H9 (cell line): Measurements from ENCODE around the gene ITGA2. TPM values are rescaled to one million over a fixed set of nuclear protein-coding genes. Genes with fewer than 3 reads are reported as not detected.

Experiments
- DNase-seq: peaks from one replicate; pipeline ENCODE4 v3.0.0-alpha.2; 2017
- H2AFZ ChIP-seq: one replicate; pipeline ENCODE4 v1.6.1; 2013; ENCODE audit warnings: mild to moderate bottlenecking, low read length, control low read depth, moderate library complexity
- H2AK5ac ChIP-seq: 2 replicates; pipeline ENCODE4 v1.6.1; 2013; ENCODE audit warnings: low read length, control low read depth, mixed read lengths; ENCODE audit not compliant: insufficient read length
- H2BK120ac ChIP-seq: one replicate; pipeline ENCODE4 v1.6.1; 2013; ENCODE audit warnings: low read depth, mild to moderate bottlenecking, low read length, control low read depth, inconsistent platforms; ENCODE audit not compliant: poor library complexity, severe bottlenecking
- H2BK12ac ChIP-seq: 2 replicates; pipeline ENCODE4 v1.6.1; 2013; ENCODE audit warnings: low read length, control low read depth, mixed read lengths, low read depth; ENCODE audit not compliant: insufficient read length
- H2BK15ac ChIP-seq: 2 replicates; pipeline ENCODE4 v1.6.1; 2013; ENCODE audit warnings: low read depth, low read length, control low read depth
- H2BK20ac ChIP-seq: one replicate; pipeline ENCODE4 v1.6.1; 2013; ENCODE audit warnings: low read depth, mild to moderate bottlenecking, low read length, control low read depth, inconsistent platforms; ENCODE audit not compliant: poor library complexity, severe bottlenecking
- H2BK5ac ChIP-seq: 2 replicates; pipeline ENCODE4 v1.6.1; 2013; ENCODE audit warnings: low read length, control low read depth, mixed read lengths; ENCODE audit not compliant: insufficient read length
- H3K14ac ChIP-seq: 2 replicates; pipeline ENCODE4 v1.6.1; 2013; ENCODE audit warnings: low read length, control low read depth; ENCODE audit not compliant: insufficient read depth
- H3K18ac ChIP-seq: 2 replicates; pipeline ENCODE4 v1.6.1; 2013; ENCODE audit warnings: low read depth, mild to moderate bottlenecking, mixed read lengths, low read length, control low read depth; ENCODE audit not compliant: insufficient read length
- H3K23ac ChIP-seq: 2 replicates; pipeline ENCODE4 v1.6.1; 2013; ENCODE audit warnings: low read length, control low read depth, mixed read lengths, low read depth; ENCODE audit not compliant: insufficient read length
- H3K23me2 ChIP-seq: 2 replicates; pipeline ENCODE4 v1.6.1; 2013; ENCODE audit warnings: low read depth, mild to moderate bottlenecking, mixed read lengths, low read length, control low read depth; ENCODE audit not compliant: insufficient read length, poor library complexity, severe bottlenecking
- H3K27ac ChIP-seq: 2 replicates; pipeline ENCODE4 v1.5.1; 2013; ENCODE audit warnings: low read length, control low read depth, mixed read lengths, low read depth; ENCODE audit not compliant: insufficient read length
- H3K27me3 ChIP-seq: 2 replicates; pipeline ENCODE4 v1.6.1; 2013; ENCODE audit warnings: low read length, control low read depth, inconsistent platforms; ENCODE audit not compliant: insufficient read depth
- H3K4ac ChIP-seq: 2 replicates; pipeline ENCODE4 v1.6.1; 2013; ENCODE audit warnings: low read depth, mild to moderate bottlenecking, control low read depth, inconsistent platforms, low read length, moderate library complexity
- H3K4me1 ChIP-seq: 2 replicates; pipeline ENCODE4 v1.6.1; 2013; ENCODE audit warnings: low read length, control low read depth, inconsistent platforms; ENCODE audit not compliant: insufficient read depth
- H3K4me2 ChIP-seq: 2 replicates; pipeline ENCODE4 v1.6.1; 2013; ENCODE audit warnings: low read length, control low read depth, mixed read lengths; ENCODE audit not compliant: insufficient read length, insufficient read depth
- H3K56ac ChIP-seq: 2 replicates; pipeline ENCODE4 v1.6.1; 2013; ENCODE audit warnings: low read depth, mild to moderate bottlenecking, mixed read lengths, low read length, control low read depth; ENCODE audit not compliant: insufficient read length
- H3K79me1 ChIP-seq: 2 replicates; pipeline ENCODE4 v1.6.1; 2013; ENCODE audit warnings: low read depth, mild to moderate bottlenecking, moderate library complexity, low read length, control low read depth, inconsistent platforms; ENCODE audit not compliant: insufficient read depth, poor library complexity, severe bottlenecking
- H3K79me2 ChIP-seq: 2 replicates; pipeline ENCODE4 v1.6.1; 2013; ENCODE audit warnings: low read length, control low read depth, inconsistent platforms; ENCODE audit not compliant: insufficient read depth
- H3K9ac ChIP-seq: 2 replicates; pipeline ENCODE4 v1.6.1; 2013; ENCODE audit warnings: low read length, control low read depth, mixed read lengths; ENCODE audit not compliant: insufficient read length; ENCODE audit errors: extremely low read depth
- H3K9me3 ChIP-seq: one replicate; pipeline ENCODE4 v1.6.1; 2013; ENCODE audit warnings: low read depth, low read length, inconsistent platforms; ENCODE audit not compliant: control insufficient read depth
- H3T11ph ChIP-seq: one replicate; pipeline ENCODE4 v1.6.1; 2013; ENCODE audit warnings: mild to moderate bottlenecking, low read length, control low read depth, inconsistent platforms
- H4K20me1 ChIP-seq: one replicate; pipeline ENCODE4 v1.6.1; 2013; ENCODE audit not compliant: control insufficient read depth, insufficient read length, insufficient read depth
- H4K5ac ChIP-seq: 2 replicates; pipeline ENCODE4 v1.6.1; 2013; ENCODE audit warnings: low read depth, mild to moderate bottlenecking, mixed read lengths, low read length, control low read depth; ENCODE audit not compliant: insufficient read length
- H4K8ac ChIP-seq: replicated peaks from 2 replicates; pipeline ENCODE4 v1.6.1; 2013; ENCODE audit warnings: low read length, control low read depth, mixed read lengths, low read depth; ENCODE audit not compliant: insufficient read length
- H4K91ac ChIP-seq: 2 replicates; pipeline ENCODE4 v1.6.1; 2013; ENCODE audit warnings: low read depth, mild to moderate bottlenecking, moderate library complexity, mixed read lengths, low read length, control low read depth; ENCODE audit not compliant: insufficient read length
- H3K27ac Mint-ChIP-seq, 3 experiments: 2 replicates in 2 of 3; 3 replicates in 1 of 3; pipeline ENCODE4 v1.8.0; 2020 to 2021; ENCODE audit warnings: mixed read lengths in 3 of 3, mild to moderate bottlenecking in 1 of 3, moderate library complexity in 1 of 3
- H3K27me3 Mint-ChIP-seq: 2 replicates; pipeline ENCODE4 v1.8.0; 2021; ENCODE audit warnings: low read depth, mild to moderate bottlenecking, moderate library complexity, mixed read lengths
- H3K36me3 Mint-ChIP-seq, 3 experiments: 2 replicates in 2 of 3; 3 replicates in 1 of 3; pipeline ENCODE4 v1.8.0; 2020 to 2021; ENCODE audit warnings: low read depth in 3 of 3, mixed read lengths in 3 of 3; ENCODE audit not compliant: insufficient read depth in 1 of 3
- H3K4me1 Mint-ChIP-seq, 2 experiments: 2 replicates each; pipeline ENCODE4 v1.8.0; 2020; ENCODE audit warnings: mixed read lengths in 2 of 2
- H3K4me3 Mint-ChIP-seq, 2 experiments: 2 replicates in 1 of 2; 3 replicates in 1 of 2; pipeline ENCODE4 v1.8.0; 2020 to 2021; ENCODE audit warnings: mild to moderate bottlenecking in 2 of 2, mixed read lengths in 2 of 2, moderate library complexity in 1 of 2
- H3K9me3 Mint-ChIP-seq, 2 experiments: 2 replicates in 1 of 2; 3 replicates in 1 of 2; pipeline ENCODE4 v1.8.0; 2020; ENCODE audit warnings: mild to moderate bottlenecking in 2 of 2, mixed read lengths in 2 of 2, moderate library complexity in 1 of 2
- WGBS: extraction: QIAGEN DNeasy Blood & Tissue Kit; methylation state at CpG from one replicate; pipeline ENCODE4 v1.1.7; 2013; ENCODE audit warnings: missing lambda C conversion rate, low lambda C conversion rate, mixed read lengths; ENCODE audit not compliant: insufficient read length; ENCODE audit errors: extremely low coverage; 5-methylcytosine and 5-hydroxymethylcytosine counted together
- total RNA-seq: library from RNA; stranded (reverse); gene quantifications from 2 replicates; pipeline ENCODE4 v1.2.1, GENCODE V29; 2021
- TF ChIP-seq, protein P1 (sequence below): fragments of 200-600 bp; sonication (generic); conservative IDR thresholded peaks from 3 replicates; pipeline ENCODE4 v1.8.0; 2021; ENCODE audit warnings: antibody characterized with exemption, mild to moderate bottlenecking

The ITGA2 gene
- total RNA-seq, 1 experiment from 2014 or later, result 3.0 TPM

DNA sequence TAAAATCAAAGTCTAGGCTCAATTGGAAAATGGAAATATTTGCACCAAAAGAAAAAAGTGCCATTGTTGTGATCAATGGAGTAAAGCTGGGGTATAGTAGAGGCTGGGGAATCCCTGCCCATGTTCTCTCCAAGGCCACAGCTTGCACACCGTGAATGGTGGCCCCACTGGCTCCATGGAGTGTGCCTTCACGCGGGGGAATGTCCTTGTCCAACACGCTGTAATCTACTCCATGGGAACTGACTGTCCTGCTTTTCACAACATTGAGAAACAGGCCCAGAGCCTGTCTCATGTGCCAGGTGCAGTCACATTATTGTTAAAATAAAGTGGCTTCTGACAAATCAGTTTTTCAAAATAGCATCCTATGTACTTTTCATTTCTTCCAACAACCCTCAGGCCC lies 33.1 kb upstream of the ITGA2 start:
- Histone ChIP-seq H3K27ac (no peak overlapping the region), H3K23ac (no peak overlapping the region), H3K14ac (no peak overlapping the region), H3T11ph (no peak overlapping the region), H2BK12ac (no peak overlapping the region), H3K18ac (no peak overlapping the region), H2BK15ac (no peak overlapping the region), H4K91ac (no peak overlapping the region), H3K56ac (no peak overlapping the region), H2BK120ac (no peak overlapping the region), H3K9me3 (no peaks in the 10 kb centered on the region), H3K4me2 (no peak overlapping the region), H3K27me3 (no peaks in the 10 kb centered on the region), H3K4me1 (no peaks in the 10 kb centered on the region; the same call in 1 of the 2 replicates), H3K79me2 (no peaks in the 10 kb centered on the region), H4K8ac (no peak overlapping the region), H3K9ac (no peak overlapping the region), H2BK20ac (no peak overlapping the region), H3K79me1 (no peaks in the 10 kb centered on the region), H3K4ac (no peak overlapping the region), H2AFZ (no peak overlapping the region), H4K5ac (no peak overlapping the region), H2AK5ac (no peak overlapping the region), H3K23me2 (no peaks in the 10 kb centered on the region), H4K20me1 (no peaks in the 10 kb centered on the region), H2BK5ac (no peak overlapping the region)
- no peak for DNase-seq
- WGBS, result no CpG with 5 or more reads among the region's 4 CpGs
- H3K9me3 Mint-ChIP-seq, result no peaks in the 10 kb centered on the region
- H3K27me3 Mint-ChIP-seq, result no peaks in the 10 kb centered on the region
- 0 out of 7 replicates have a peak overlapping the region, but pooled peaks of 1 of the 3 experiments have one; percentile 40 for H3K27ac Mint-ChIP-seq
- H3K4me3 Mint-ChIP-seq, result no peak overlapping the region
- H3K4me1 Mint-ChIP-seq, result peaks cover 16 to 17% of the 10 kb centered on the region in 2 experiments
- TF ChIP-seq, protein P1, sequence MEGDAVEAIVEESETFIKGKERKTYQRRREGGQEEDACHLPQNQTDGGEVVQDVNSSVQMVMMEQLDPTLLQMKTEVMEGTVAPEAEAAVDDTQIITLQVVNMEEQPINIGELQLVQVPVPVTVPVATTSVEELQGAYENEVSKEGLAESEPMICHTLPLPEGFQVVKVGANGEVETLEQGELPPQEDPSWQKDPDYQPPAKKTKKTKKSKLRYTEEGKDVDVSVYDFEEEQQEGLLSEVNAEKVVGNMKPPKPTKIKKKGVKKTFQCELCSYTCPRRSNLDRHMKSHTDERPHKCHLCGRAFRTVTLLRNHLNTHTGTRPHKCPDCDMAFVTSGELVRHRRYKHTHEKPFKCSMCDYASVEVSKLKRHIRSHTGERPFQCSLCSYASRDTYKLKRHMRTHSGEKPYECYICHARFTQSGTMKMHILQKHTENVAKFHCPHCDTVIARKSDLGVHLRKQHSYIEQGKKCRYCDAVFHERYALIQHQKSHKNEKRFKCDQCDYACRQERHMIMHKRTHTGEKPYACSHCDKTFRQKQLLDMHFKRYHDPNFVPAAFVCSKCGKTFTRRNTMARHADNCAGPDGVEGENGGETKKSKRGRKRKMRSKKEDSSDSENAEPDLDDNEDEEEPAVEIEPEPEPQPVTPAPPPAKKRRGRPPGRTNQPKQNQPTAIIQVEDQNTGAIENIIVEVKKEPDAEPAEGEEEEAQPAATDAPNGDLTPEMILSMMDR, result no peak
- no peaks in the 10 kb centered on the region for H3K36me3 Mint-ChIP-seq
